Inflammatory macrophage treated with lipopolysaccharide for 4 hours (primary cell): ENCODE measurements around the gene ZNF207.
"Not testable (repeated sequence)": the region's sequence is repeated elsewhere in the genome, so short reads cannot be mapped to it uniquely, and the experiment has no call there.

ENCODE experiments used
- DNase-seq: peaks from one replicate; pipeline ENCODE4 v3.0.0-alpha.2; 2020

Gene ZNF207

DNA sequence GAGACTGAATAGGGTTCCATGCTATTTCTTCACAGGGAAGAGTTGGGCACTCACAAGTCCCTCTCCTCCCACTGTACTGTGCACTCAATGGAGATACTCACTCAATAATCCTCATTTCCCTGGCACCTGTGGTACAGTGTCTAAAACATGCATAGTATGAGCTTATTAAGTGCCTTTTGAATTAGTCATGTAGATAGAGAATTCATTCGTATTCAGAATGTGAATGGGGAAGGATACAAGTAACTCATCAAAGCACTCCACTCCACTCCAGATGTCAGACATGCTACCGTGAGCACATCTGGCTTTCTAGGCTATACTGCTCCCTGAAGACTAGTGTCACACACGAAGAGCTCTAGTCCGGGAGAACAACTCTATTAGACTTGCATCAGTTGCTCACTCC is 14.3 kb upstream of the ZNF207 start:
- DNase-seq: no peak

DNA sequence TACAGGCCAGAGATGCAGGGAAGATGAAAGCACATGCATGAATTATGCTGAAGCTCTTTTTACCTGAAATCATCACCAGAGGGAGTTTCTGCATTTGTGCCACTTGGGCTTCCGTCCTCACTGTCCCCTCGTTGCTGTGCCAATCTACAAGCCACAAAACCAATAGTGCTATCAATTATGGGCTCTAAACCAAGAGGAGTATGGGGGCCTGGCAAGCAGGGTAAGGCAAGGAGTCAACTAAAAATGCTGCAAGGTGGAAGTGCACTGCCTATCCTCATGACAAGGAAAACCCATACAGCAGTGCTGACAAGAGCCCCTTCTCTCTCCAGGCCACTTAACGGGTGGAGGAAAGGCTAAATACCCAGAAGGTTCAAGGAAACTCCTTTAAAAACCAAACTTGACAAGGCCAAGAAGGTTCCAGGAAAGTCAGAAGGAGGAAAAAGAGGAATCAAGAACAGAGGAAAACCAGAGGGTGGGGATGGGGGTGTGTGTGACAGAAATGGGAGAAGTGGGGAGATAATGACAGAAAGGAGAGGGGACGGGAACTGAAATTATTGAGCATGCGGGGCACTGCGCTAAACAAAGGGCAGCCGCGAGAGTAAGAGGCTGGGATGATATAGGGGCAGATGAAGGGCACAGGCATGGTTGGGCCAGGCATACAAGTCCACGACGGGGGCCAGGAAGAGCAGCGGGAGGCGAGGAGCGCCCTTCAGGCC is 8.7 kb upstream of the ZNF207 start:
- DNase-seq: peak; percentile 26

DNA sequence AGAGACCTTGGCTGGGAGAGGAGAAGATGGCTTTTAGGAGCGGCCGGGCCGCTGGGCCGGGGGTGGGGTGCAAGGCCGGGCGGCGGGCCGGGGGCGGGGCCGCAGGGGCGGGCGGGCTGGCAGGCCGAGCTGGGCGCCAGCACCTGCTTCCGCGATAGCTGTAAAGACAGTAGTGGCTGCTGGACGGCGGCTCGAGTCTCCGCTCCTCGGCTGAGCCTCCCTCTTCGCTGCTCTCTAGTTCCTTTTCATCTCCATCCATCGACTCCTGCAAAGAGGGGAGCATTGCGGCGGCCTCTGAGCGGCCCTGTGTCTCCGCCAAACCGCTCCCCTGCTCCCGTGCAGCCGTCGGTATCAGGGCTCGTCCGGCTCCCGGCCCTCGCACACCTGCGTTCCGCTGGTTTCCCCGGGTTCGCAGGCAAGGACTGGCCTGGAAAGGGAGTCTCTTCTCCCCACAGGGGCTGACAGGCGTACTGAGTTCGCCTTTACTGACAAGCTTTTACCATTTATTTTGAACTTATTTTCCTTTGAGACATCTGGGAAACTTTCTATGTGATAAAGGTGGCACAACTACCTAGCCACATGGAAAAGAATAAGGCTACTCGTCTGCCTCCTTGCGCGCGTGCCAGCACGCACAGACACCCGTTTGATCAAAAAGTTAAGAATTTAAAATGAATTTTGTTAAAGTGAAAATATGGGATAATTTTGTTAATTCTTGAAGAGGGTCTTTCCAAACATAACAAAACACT is 7.9 kb upstream of the ZNF207 start, which contains the start of gene C17orf75:
Gene C17orf75, minus strand, starts transcription at position 317 of the 746 bp plus-strand sequence. Its CDS starts 34 bp downstream, at position 283.
- peak; percentile 40 for DNase-seq

DNA sequence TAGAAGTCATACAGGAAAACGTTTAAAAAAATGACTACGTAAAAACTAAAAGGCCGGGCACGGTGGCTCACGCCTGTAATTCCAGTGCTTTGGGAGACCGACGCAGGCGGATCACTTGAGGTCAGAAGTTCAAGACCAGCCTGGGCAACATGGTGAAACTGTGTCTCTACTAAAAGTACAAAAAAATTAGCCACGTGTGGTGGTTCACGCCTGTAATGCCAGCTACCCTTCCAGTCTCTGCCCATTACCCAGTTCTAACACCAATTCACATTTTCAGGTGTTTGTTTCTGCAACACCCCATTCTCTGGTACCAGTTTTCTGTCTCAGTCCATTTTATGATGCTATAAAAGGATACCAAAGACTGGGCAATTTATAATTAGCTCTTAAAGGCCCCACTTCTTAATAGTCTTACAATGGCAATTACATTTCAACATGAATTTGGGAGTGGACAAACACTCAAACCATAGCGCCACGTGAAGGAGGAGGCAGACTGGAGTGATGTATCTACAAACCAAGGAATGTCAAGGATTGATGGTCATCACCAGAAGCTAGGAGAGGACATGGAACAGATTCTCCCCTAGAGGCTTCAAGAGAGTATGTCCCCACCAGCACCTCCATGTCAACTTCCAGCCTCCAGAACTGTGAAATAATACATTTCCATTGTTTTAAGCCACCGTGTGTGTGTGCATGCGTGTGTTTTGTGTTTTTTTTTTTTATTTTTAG is 7.2 kb upstream of the ZNF207 start:
- DNase-seq: no peak

DNA sequence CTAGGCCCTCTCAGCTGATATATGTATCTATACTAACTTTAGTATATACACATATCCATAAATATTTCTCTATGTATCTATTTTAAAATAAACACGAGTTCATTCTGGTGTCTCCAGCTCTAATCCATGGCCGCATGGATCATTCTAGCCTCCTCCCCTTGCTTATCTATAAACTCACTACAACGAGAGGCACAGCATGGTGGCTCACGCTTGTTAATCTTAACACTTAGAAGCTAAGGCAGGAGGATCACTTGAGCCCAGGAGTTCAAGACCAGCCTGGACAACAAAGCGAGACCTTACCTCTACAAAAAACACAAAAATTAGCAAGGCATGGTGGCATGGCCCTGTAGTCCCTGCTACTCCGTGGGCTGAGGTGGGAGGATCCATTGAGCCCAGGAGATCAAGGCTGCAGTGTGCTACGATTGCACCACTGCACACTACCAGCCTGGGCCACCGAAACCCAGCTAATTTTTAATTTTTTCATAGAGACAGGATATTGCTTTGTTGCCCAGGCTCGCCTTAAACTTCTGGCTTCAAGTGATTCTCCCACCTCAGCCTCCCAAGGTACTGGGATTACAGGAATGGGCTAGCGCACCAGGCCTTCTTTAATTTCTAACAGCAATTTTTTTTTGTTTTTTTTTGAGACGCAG is 3.9 kb upstream of the ZNF207 start:
- DNase-seq: no peak

DNA sequence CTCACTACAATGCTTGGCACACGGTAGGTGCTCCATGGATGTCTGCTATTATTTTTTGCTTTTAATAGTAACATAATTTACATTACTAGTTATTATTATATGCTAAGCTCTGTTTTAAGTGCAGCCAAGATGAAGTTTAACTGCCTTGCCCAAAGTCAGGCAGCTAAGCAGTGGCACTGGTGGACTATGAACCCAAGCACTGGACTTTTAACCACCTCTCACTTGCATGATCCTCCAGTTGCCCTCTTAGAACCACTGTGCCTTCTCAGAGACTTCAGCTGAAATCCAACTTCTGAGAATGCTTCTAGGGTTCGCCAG is 1.5 kb upstream of the ZNF207 start:
- DNase-seq: no peak

DNA sequence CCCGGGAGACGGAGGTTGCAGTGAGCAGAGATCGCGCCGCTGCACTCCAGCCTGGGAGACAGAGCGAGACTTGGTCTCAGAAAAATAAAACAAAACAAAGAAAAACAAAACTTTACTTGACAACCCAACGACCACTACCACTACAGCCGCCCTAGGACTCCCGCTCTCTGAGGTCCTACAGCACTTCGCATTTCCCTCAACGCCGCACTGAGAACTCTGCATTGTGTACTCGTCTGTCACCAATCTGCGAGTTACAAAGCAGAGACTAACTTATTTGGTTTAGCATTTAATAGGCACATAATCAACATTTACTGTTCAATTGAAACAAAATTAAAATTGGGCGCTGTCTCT is 479 bp upstream of the ZNF207 start:
- DNase-seq: peak; percentile 23

DNA sequence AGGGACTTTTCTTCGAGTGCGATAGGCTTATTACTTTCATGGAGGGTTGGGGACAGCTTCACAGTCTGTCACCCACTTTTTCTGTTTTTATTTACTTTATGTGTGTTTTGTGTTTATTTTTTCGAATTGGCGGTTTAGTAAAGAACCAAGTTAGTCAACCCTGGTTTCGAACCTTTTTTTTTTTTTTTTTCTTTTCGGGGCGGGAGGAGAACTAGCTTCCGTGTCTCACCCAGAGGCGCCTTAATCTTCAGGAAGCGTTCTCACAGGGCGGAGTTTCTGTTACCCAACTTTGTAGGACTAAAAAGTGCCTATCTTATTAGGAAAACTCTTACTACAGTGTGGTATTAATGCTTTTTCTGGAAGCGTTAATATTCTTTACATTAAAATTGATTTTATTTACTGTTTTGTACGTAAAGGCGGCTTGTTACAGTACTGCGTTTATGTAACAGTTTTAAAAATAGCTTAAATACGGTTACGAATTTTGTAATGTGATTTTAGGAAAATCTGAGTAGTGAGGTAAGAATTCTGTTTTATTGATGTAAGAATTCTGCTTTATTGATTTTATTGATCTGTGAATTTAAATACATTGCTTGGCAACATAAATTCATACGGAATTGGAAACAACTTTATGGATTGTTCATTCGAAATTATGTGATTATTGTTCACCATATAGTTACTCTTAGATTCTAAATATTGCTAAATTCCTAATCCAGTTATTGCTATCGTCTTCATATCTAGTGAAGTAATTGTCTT is 885 bp downstream of the ZNF207 start:
- peak; percentile 90 for DNase-seq

DNA sequence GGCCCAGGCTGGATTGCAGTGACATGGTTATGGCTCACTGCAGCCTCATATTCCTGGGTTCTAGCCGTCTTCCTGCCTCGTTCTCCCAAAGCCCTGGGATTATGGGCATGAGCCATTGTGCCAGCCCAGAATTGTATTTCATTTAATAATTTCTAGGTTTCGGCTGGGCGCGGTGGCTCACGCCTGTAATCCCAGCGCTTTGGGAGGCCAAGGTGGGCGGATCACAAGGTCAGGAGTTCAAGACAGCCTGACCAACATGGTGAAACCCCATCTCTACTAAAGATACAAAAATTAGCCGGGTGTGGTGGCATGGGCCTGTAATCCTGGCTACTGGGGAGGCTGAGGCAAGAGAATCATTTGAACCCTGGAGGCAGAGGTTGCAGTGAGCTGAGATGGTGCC is 2.8 kb downstream of the ZNF207 start:
- not testable (repeated sequence) for DNase-seq

DNA sequence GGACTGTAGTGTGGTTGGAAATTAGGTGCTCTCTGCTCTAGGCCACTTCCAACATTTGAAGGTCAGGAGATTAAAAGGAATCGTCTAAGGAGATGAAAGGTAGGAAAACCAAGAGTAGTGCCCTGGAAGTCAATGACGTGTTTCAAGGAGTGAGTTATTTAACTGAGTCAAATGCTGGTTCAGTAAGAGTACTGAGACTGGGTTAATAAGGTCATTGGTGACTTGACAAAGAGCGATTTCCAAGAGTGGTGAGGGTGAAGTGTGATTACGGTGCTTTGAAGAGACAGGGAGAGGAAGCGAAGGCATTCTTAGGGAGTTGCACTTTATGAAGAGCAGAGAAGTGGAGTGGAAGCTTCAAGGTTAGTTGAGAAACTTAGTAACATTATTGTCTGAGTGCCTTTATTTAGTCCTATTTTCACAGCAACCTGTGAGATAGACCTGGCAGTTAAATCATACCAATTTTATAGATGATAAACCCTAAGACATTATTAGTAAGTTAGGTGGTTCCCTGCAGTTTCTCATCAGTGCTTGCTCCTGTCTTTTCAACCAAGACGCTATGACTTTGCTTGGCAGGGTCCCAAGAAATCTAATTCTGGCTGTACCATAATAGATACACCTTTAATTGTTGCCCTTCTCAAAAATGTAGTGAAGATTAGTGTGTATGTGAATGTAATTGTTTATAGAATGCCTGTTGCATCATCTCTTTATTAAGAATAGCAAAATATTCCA is 5.9 kb downstream of the ZNF207 start:
- no peak for DNase-seq

DNA sequence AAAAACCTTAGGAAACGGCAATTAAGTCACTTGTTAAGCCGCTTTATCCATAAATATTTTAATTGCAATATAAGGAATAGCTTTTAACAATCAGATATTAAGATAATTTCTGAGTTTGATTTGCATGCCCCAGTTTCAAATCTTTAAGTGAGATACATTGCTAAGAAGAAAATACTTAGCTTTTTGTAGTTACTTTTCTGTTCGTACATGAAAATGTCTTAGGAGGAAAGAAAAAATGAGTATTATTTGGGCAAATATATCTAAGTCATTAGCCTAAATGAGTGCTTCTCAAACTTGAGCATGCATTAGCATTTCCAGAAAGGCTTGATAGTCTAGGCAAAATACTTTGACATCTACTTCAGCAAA is 6.4 kb downstream of the ZNF207 start:
- DNase-seq: no peak

DNA sequence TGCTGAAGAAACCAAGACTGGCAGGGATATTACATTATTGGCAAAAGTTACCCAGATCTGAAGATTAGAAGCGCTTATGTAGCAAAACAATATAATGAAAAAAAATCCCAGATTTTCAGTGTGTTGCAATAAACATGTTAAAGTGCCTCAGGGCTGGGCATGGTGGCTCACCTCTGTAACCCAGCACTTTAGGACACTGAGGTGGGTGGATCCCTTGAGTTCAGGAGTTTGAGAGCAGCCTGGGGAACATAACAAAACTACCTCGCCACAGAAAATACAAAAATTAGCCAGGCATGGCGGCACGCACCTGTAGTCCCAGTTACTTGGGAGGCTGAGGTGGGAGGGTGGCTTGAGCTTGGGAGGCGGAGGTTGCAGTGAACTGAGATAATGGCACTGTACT is 6.8 kb downstream of the ZNF207 start:
- DNase-seq: no peak

DNA sequence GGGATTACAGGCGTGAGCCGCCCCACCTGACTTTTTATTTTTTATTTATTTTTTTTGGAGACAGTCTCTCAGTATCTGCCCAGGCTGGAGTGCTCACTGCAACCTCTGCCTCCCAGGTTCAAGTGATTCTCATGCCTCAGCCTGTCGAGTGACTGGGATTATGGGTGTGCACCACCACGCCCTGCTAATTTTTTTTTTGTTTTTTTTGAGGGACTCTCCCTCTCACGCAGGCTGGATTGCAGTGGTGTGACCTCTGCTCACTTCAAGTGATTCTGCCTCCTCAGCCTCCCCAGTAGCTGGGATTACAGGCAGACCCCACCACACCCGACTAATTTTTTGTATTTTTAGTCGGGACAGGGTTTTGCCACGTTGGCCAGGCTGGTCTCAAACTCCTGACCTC is 7.7 kb downstream of the ZNF207 start:
- DNase-seq: no peak

DNA sequence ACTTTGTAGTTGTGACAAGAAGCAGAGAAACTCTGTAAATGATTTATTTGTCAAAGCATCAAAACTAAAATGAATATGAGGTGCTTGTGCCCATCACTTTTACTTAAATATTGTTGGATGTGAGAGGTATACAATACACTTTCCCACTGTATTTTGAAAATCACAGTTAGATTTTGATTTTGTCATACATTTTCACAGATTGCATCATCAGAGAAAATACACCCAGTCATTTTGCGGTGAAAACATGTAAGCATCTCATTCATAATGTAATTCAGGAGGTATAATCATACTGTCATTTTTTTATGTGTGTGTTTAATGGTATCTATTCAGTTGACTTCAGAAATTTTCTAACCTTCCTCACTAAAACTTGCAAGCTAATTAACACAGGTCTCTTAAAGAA is 11.3 kb downstream of the ZNF207 start:
- no peak for DNase-seq

DNA sequence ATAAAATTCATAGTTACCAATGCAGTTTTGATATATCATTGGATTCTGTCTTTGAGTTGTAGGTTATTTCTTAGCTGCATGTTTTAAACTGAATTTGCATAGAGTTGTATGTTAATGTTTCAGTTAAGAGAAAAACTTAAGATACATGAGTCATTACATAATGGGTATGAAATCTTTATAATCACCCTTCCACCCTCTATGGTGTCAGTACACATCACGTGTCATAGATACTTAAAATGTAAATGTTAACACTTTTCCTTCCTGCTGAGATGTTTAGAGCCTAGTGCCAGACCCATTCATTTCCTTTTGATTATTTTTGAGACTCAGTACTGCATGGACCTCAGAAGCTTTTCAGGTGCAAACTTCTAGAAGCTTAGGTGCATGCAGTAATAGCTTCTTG is 20.5 kb downstream of the ZNF207 start:
- no peak for DNase-seq

DNA sequence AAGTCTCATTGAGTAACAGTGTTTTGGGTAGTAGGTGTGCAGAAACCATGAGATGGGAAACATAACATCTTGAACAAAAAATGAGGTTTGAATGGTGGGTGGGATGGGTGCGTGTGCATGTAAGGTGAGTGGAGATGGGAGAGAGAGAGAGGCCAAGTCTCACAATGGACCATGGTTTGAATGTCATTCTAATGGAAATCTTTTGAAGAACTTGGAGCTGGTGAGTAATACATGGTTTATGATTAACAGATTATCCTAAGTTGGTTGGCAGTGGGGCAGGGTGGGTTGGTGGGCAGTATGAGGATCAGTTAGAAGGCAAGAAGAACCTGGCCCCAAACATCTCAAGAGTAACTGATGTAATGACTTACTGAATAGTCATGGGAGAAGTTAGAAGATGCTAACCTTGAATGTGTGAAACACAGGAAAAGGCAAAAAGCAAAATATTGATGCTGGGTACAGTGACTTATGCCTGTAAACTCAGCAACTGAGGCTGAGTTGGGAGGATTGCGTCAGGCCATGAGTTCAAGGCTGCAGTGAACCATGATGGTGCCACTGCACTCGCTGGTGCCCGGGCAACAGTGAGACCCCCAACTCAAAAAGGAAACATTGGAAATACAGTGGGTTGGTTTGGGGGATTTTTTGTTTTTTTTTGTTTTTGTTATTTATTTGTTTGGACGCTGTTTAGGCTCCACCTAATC is 32.7 kb downstream of the ZNF207 start:
- no peak for DNase-seq

DNA sequence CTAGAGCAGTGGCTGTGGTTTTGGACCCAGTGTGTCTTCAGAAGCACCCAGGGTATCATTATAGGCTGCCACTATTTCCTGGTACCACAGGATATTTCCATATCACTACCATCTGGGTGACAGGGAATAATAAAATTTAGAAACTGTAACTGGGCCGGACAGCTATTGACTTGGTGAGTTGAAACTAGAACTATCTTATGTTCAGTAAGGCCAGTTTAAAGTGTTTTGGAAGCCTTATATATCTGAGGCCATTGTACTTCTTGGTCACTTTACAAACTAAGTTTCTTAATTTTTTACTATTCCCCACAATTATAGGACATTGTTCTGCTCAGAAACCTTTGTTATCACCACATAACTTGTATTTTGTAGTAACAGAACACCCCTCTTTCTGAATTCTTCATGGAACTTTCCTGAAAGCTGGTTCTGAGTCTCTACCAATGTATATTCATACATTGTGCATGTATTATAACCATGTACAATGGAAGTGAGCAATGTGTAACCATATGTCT is 34.0 kb downstream of the ZNF207 start:
- no peak for DNase-seq

DNA sequence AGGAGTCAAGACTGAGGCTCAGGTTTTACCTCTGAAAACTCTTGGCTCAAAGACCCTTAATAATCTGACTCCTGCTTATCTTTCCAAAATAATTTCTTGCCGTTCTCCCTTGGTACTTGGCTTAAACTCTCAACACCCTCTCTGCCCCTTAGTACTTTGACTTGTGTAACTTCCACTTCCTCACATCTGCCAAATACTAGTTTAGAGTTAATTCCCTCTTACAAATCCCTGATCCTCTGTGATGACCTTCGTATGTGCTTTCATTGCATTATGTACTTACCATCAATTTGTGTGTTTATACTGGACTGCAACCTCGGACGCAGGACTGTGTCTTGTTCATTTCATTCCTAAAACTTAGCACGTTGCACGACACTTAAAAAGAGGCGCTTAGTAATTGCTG is 35.2 kb downstream of the ZNF207 start:
- no peak for DNase-seq

DNA sequence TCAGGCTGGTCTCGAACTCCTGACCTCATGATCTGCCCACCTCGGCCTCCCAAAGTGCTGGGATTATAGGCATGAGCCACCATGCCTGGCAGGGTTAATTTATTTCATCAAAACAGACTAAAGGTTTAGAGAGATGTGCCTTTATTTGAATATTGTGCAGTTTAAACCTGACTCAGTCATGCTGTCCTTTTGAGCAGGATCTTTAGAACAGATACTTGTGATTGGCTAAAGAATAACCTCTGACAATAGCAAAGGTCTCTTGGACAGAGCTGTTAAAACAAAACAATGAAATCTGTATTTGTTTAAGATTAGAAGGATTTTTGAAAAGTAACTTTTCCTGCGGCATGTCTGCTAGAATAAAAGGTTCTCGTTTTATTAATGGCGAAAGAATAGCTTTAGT is 36.0 kb downstream of the ZNF207 start:
- no peak for DNase-seq

DNA sequence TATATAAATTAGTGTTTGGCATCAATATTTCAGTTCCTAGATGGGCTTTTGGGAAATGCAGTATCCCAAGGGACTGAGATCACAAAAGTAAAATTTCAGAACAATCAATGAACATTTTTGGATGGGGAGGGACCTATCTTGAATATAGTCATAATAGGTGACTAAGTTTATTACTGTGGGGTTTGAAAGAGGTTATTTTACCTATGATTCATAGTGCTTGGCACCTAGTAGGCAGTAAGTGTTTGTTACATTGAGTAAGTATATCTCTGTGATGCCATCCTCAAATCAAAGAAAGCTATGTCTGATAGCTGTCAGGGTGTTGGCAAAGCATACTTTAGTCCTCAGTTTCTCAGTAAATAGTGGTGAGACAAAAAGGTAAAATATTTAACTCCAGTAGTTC is 36.9 kb downstream of the ZNF207 start:
- no peak for DNase-seq

DNA sequence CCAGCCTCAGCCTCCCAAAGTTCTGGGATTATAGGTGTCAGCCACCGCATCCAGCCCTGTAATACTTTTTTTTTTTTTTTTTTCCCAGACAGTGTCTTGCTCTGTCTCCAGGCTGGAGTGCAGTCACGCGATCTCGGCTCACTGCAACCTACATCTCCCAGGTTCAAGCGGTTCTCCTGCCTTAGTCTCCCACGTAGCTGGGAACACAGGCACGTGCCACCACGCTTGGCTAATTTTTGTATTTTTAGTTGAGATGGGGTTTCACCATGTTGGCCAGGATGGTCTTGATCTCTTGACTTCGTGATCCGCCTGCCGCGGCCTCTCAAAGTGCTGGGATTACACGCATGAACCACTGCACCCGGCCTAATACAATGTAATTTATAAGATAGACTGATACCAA is 38.2 kb downstream of the ZNF207 start:
- not testable (repeated sequence) for DNase-seq
